Neural progenitor cell (in vitro differentiated cells): ENCODE data around the gene CCDC107. TPM values are rescaled to one million over a fixed set of nuclear protein-coding genes. Genes with fewer than 3 reads are reported as not detected.

Experiments
- DNase-seq: peaks from one replicate; pipeline ENCODE4 v3.0.0-alpha.2; 2016; ENCODE audit warnings: low spot score
- H2AFZ ChIP-seq: fragments of 200-600 bp; sonication (generic); replicated peaks from 2 replicates; pipeline ENCODE4 v1.6.1; 2016; ENCODE audit warnings: antibody characterized with exemption
- H3F3A ChIP-seq: fragments of 200-600 bp; sonication (generic); 2 replicates; pipeline ENCODE4 v1.6.1; 2016; ENCODE audit warnings: antibody characterized with exemption, low read depth
- H3K27ac ChIP-seq: fragments of 200-600 bp; sonication (generic); 2 replicates; pipeline ENCODE4 v1.5.1; 2016; ENCODE audit warnings: mild to moderate bottlenecking
- H3K27me3 ChIP-seq: fragments of 200-600 bp; sonication (generic); 2 replicates; pipeline ENCODE4 v1.6.1; 2016; ENCODE audit warnings: mild to moderate bottlenecking, moderate library complexity
- H3K36me3 ChIP-seq: fragments of 200-600 bp; sonication (generic); 2 replicates; pipeline ENCODE4 v1.5.1; 2016
- H3K4me1 ChIP-seq: fragments of 200-600 bp; sonication (generic); 2 replicates; pipeline ENCODE4 v1.6.1; 2016; ENCODE audit warnings: mixed run types
- H3K4me2 ChIP-seq: fragments of 200-600 bp; sonication (generic); 2 replicates; pipeline ENCODE4 v1.6.1; 2016
- H3K4me3 ChIP-seq: fragments of 200-600 bp; sonication (generic); 2 replicates; pipeline ENCODE4 v1.5.1; 2016
- H3K79me2 ChIP-seq: fragments of 200-600 bp; sonication (generic); 2 replicates; pipeline ENCODE4 v1.6.1; 2016; ENCODE audit warnings: low read depth
- H3K9ac ChIP-seq: fragments of 200-600 bp; sonication (generic); 2 replicates; pipeline ENCODE4 v1.6.1; 2016
- H3K9me3 ChIP-seq: fragments of 200-600 bp; sonication (generic); 2 replicates; pipeline ENCODE4 v1.5.1; 2016; ENCODE audit warnings: low read depth
- H4K20me1 ChIP-seq: fragments of 200-600 bp; sonication (generic); 2 replicates; pipeline ENCODE4 v1.6.1; 2016; ENCODE audit warnings: low read depth
- H3K27ac Mint-ChIP-seq: 3 replicates; pipeline ENCODE4 v1.8.0; 2021; ENCODE audit warnings: mixed read lengths
- H3K27me3 Mint-ChIP-seq: 2 replicates; pipeline ENCODE4 v1.8.0; 2022; ENCODE audit warnings: low read depth, mild to moderate bottlenecking, inconsistent platforms, moderate library complexity, mixed read lengths; ENCODE audit not compliant: insufficient read depth
- H3K36me3 Mint-ChIP-seq: 3 replicates; pipeline ENCODE4 v1.8.0; 2021; ENCODE audit warnings: mixed read lengths
- H3K4me1 Mint-ChIP-seq: 3 replicates; pipeline ENCODE4 v1.8.0; 2021; ENCODE audit warnings: mixed read lengths
- H3K4me3 Mint-ChIP-seq: 3 replicates; pipeline ENCODE4 v1.8.0; 2021; ENCODE audit warnings: mild to moderate bottlenecking, moderate library complexity, mixed read lengths
- H3K9me3 Mint-ChIP-seq: 3 replicates; pipeline ENCODE4 v1.8.0; 2020; ENCODE audit warnings: mixed read lengths
- CTCF ChIP-seq: fragments of 200-600 bp; sonication (generic); IDR thresholded peaks from 2 replicates; pipeline ENCODE4 v1.5.1; 2017; ENCODE audit warnings: antibody characterized with exemption, mild to moderate bottlenecking
- EZH2 ChIP-seq: fragments of 200-600 bp; sonication (generic); IDR thresholded peaks from 2 replicates; pipeline ENCODE4 v1.6.1; 2017; ENCODE audit warnings: antibody characterized with exemption, mild to moderate bottlenecking, moderate library complexity
- EZH2phosphoT487 ChIP-seq: fragments of 200-600 bp; sonication (generic); IDR thresholded peaks from 2 replicates; pipeline ENCODE4 v1.6.1; 2017; ENCODE audit warnings: antibody characterized with exemption
- total RNA-seq: library from RNA; depleted of rRNA; stranded (reverse); fragments of >200 nt; gene quantifications from 2 replicates; pipeline ENCODE4 v1.2.3, GENCODE V29; 2015; ENCODE audit warnings: low replicate concordance

The CCDC107 gene
- total RNA-seq, 1 donor from 2014 or later = 3.8 TPM

- Histone ChIP-seq H3K9me3 (no peaks in the 10 kb centered on the region), H3K36me3 (no peaks in the 10 kb centered on the region), H3K79me2 (no peaks in the 10 kb centered on the region), H3K27ac (no peak overlapping the region), H3K9ac (peak overlapping the region; percentile 1), H3K4me1 (peaks cover 9% of the 10 kb centered on the region), H3K27me3 (peaks cover 12% of the 10 kb centered on the region), H4K20me1 (no peaks in the 10 kb centered on the region), H2AFZ (peak overlapping the region; percentile 97), H3K4me2 (peak overlapping the region; percentile 89), H3K4me3 (peak overlapping the region; percentile 61), H3F3A (peaks cover 26% of the 10 kb centered on the region)
- H3K4me1 Mint-ChIP-seq = peaks cover 4% of the 10 kb centered on the region
- H3K9me3 Mint-ChIP-seq = no peaks in the 10 kb centered on the region
- TF ChIP-seq EZH2phosphoT487 (no peak), CTCF (peak; percentile 15), EZH2 (no peak)
- H3K27ac Mint-ChIP-seq = no peak overlapping the region
- peak overlapping the region; percentile 82 for H3K4me3 Mint-ChIP-seq
- H3K36me3 Mint-ChIP-seq = no peaks in the 10 kb centered on the region
- peak; percentile 96 for DNase-seq
- peaks cover 15% of the 10 kb centered on the region for H3K27me3 Mint-ChIP-seq
Observed at GRCh38 chr9:35675732-35676392, 17.8 kb downstream of the CCDC107 start.

- no peak overlapping the region for H3K4me3 Mint-ChIP-seq
- H2AFZ ChIP-seq = no peak overlapping the region
- H3K4me3 ChIP-seq = no peak overlapping the region
- peaks cover 8% of the 10 kb centered on the region for H3K27me3 ChIP-seq
- H3K27ac Mint-ChIP-seq = no peak overlapping the region
- H3F3A ChIP-seq = peaks cover 32% of the 10 kb centered on the region
- H4K20me1 ChIP-seq = no peaks in the 10 kb centered on the region
- H3K9me3 Mint-ChIP-seq = no peaks in the 10 kb centered on the region
- H3K9me3 ChIP-seq = no peaks in the 10 kb centered on the region
- peaks cover 11% of the 10 kb centered on the region for H3K4me1 Mint-ChIP-seq
- TF ChIP-seq EZH2phosphoT487 (no peak), EZH2 (no peak), CTCF (no peak)
- H3K79me2 ChIP-seq = no peaks in the 10 kb centered on the region
- no peak for DNase-seq
- H3K27ac ChIP-seq = no peak overlapping the region
- no peak overlapping the region for H3K4me2 ChIP-seq
- no peaks in the 10 kb centered on the region for H3K36me3 ChIP-seq
- peaks cover 9% of the 10 kb centered on the region for H3K4me1 ChIP-seq
- H3K36me3 Mint-ChIP-seq = peaks cover 14% of the 10 kb centered on the region
- no peak overlapping the region for H3K9ac ChIP-seq
- H3K27me3 Mint-ChIP-seq = peaks cover 16% of the 10 kb centered on the region
Observed at GRCh38 chr9:35679091-35679490, 21.0 kb downstream of the CCDC107 start.

- H3K4me3 ChIP-seq = no peak overlapping the region
- no peak overlapping the region for H3K27ac ChIP-seq
- H3K36me3 ChIP-seq = no peaks in the 10 kb centered on the region
- no peaks in the 10 kb centered on the region for H3K9me3 ChIP-seq
- H3K36me3 Mint-ChIP-seq = peaks cover 15% of the 10 kb centered on the region
- no peak overlapping the region for H3K4me2 ChIP-seq
- H3K4me3 Mint-ChIP-seq = no peak overlapping the region
- H3K9ac ChIP-seq = no peak overlapping the region
- H3K27me3 Mint-ChIP-seq = peaks cover 11% of the 10 kb centered on the region
- DNase-seq = no peak
- H3K27me3 ChIP-seq = peaks cover under 1% of the 10 kb centered on the region
- no peak overlapping the region for H3K27ac Mint-ChIP-seq
- peaks cover 9% of the 10 kb centered on the region for H3K4me1 ChIP-seq
- no peaks in the 10 kb centered on the region for H3K79me2 ChIP-seq
- no peaks in the 10 kb centered on the region for H4K20me1 ChIP-seq
- no peak overlapping the region for H2AFZ ChIP-seq
- H3K9me3 Mint-ChIP-seq = no peaks in the 10 kb centered on the region
- peaks cover 11% of the 10 kb centered on the region for H3K4me1 Mint-ChIP-seq
- H3F3A ChIP-seq = peaks cover 32% of the 10 kb centered on the region
- TF ChIP-seq EZH2phosphoT487 (no peak), CTCF (no peak), EZH2 (no peak)
Observed at GRCh38 chr9:35679766-35680330, 21.8 kb downstream of the CCDC107 start.
